BE2C (cell line): ENCODE measurements around the gene C8A.

Source experiments
- DNase-seq: peaks from one replicate; pipeline ENCODE4 v3.0.0-alpha.2; 2020
- H3K27me3 ChIP-seq: fragments of 250-450 bp; sonication (Bioruptor Pico); 2 replicates; pipeline ENCODE4 v1.5.1; 2020; ENCODE audit warnings: mild to moderate bottlenecking
- H3K36me3 ChIP-seq: fragments of 250-450 bp; sonication (Bioruptor Pico); 2 replicates; pipeline ENCODE4 v1.5.1; 2020; ENCODE audit warnings: mild to moderate bottlenecking
- H3K4me1 ChIP-seq: fragments of 250-450 bp; sonication (Bioruptor Pico); 2 replicates; pipeline ENCODE4 v1.5.1; 2020
- H3K4me3 ChIP-seq: 2 replicates; pipeline ENCODE4 v1.5.1; 2011; ENCODE audit warnings: low read depth, low read length
- H3K9me3 ChIP-seq: fragments of 250-450 bp; sonication (Bioruptor Pico); 2 replicates; pipeline ENCODE4 v1.5.1; 2020
- CTCF ChIP-seq: IDR thresholded peaks from 2 replicates; pipeline ENCODE4 v1.5.1; 2012; ENCODE audit warnings: mild to moderate bottlenecking, low read depth, low read length

Gene C8A

GRCh38 chr1:56867491-56867890 is 12.9 kb downstream of the C8A start:
- H3K4me3 ChIP-seq, result no peak overlapping the region

GRCh38 chr1:56868761-56869160 is 14.2 kb downstream of the C8A start:
- no peak for TF ChIP-seq CTCF
- H3K9me3 ChIP-seq, result no peaks in the 10 kb centered on the region
- H3K27me3 ChIP-seq, result no peaks in the 10 kb centered on the region
- DNase-seq, result no peak
- H3K36me3 ChIP-seq, result no peaks in the 10 kb centered on the region
- H3K4me3 ChIP-seq, result no peak overlapping the region
- no peaks in the 10 kb centered on the region for H3K4me1 ChIP-seq

More at GRCh38 chr1:56867491-56867890, 12.9 kb downstream of the C8A start:
- Histone ChIP-seq H3K9me3 (no peaks in the 10 kb centered on the region), H3K4me1 (no peaks in the 10 kb centered on the region), H3K36me3 (no peaks in the 10 kb centered on the region), H3K27me3 (no peaks in the 10 kb centered on the region)
- TF ChIP-seq CTCF, result no peak
- DNase-seq, result no peak

GRCh38 chr1:56872597-56872996 is 18.0 kb downstream of the C8A start:
- H3K4me1 ChIP-seq, result no peaks in the 10 kb centered on the region

GRCh38 chr1:56873213-56873612 is 18.6 kb downstream of the C8A start:
- DNase-seq, result no peak
- H3K4me3 ChIP-seq, result no peak overlapping the region
- no peaks in the 10 kb centered on the region for H3K27me3 ChIP-seq
- H3K9me3 ChIP-seq, result no peaks in the 10 kb centered on the region
- H3K36me3 ChIP-seq, result no peaks in the 10 kb centered on the region
- no peaks in the 10 kb centered on the region for H3K4me1 ChIP-seq
- no peak for TF ChIP-seq CTCF

More at GRCh38 chr1:56872597-56872996, 18.0 kb downstream of the C8A start:
- no peaks in the 10 kb centered on the region for H3K9me3 ChIP-seq
- no peaks in the 10 kb centered on the region for H3K27me3 ChIP-seq
- no peak for DNase-seq
- H3K36me3 ChIP-seq, result no peaks in the 10 kb centered on the region
- TF ChIP-seq CTCF, result no peak
- no peak overlapping the region for H3K4me3 ChIP-seq

- Histone ChIP-seq H3K9me3 (no peaks in the 10 kb centered on the region), H3K4me3 (no peak overlapping the region), H3K27me3 (no peaks in the 10 kb centered on the region), H3K4me1 (no peaks in the 10 kb centered on the region), H3K36me3 (no peaks in the 10 kb centered on the region)
- no peak for DNase-seq
- no peak for TF ChIP-seq CTCF
These were observed 20.1 kb downstream of the C8A start for GRCh38 chr1:56874689-56875088.

- TF ChIP-seq CTCF, result no peak
- Histone ChIP-seq H3K4me1 (no peaks in the 10 kb centered on the region), H3K4me3 (no peak overlapping the region), H3K9me3 (no peaks in the 10 kb centered on the region), H3K36me3 (no peaks in the 10 kb centered on the region), H3K27me3 (no peaks in the 10 kb centered on the region)
- DNase-seq, result no peak
These were observed 23.4 kb downstream of the C8A start for GRCh38 chr1:56877973-56878372.
